Tibial nerve (tissue), 4 donors: ENCODE results near the gene CD81.

ENCODE experiments used
- CTCF ChIP-seq, 5 experiments: fragments of 200-600 bp in 3 of 5; fragments of 450-650 bp in 2 of 5; sonication (generic) in 3 of 5; IDR thresholded peaks; one replicate each; pipeline ENCODE4 v1.5.1; 2016 to 2019; ENCODE audit warnings: antibody characterized with exemption in 5 of 5, mild to moderate bottlenecking in 3 of 5, moderate library complexity in 2 of 5
- EP300 ChIP-seq, 2 donors: sonication (generic); formaldehyde crosslinking; IDR thresholded peaks; one replicate each; pipeline ENCODE4 v1.6.1; 2017; ENCODE audit warnings: antibody characterized with exemption in 2 of 2, mild to moderate bottlenecking in 1 of 2
- POLR2A ChIP-seq, 2 donors: fragments of 450-650 bp; IDR thresholded peaks; one replicate each; pipeline ENCODE4 v1.6.1; 2017; ENCODE audit warnings: antibody characterized with exemption in 2 of 2, mild to moderate bottlenecking in 2 of 2, moderate library complexity in 2 of 2

GRCh38 chr11:2363577-2364370, 13.3 kb upstream of the CD81 start:
- TF ChIP-seq CTCF (IDR thresholded peaks at IDR 0.05) (no peak), EP300 (IDR thresholded peaks at IDR 0.05) (no peak), POLR2A (IDR thresholded peaks at IDR 0.05) (no peak)
